ENCODE measurements around the gene HEMK1. TPM values are rescaled to one million over a fixed set of nuclear protein-coding genes. Genes with fewer than 3 reads are reported as not detected.

Gene HEMK1
- total and polyA plus RNA-seq, 4 donors: 3.7 to 9.5 (median 8.9) TPM

GRCh38 chr3:50550079-50550736 is 19.1 kb upstream of the HEMK1 start:
- WGBS: 45% methylated on average over 13 of the region's 13 CpGs
- no peaks in the 10 kb centered on the region for H3K9me3 ChIP-seq (ENCODE audit: control insufficient read depth in 4 of 4, low read length in 3 of 4)
- no peak overlapping the region for H3K27ac ChIP-seq (ENCODE audit: low read depth in 1 of 2, low read length in 2 of 2)
- peak; percentile 79 for DNase-seq (ENCODE audit: low spot score)
- TF ChIP-seq RAD21 (IDR thresholded peaks at IDR 0.05): peak; percentile 66 to 77
- peak; percentile 62 for TF ChIP-seq CTCF (IDR thresholded peaks at IDR 0.05; ENCODE audit: low read depth, low read length, missing input control)
- no peak for TF ChIP-seq YY1 (IDR thresholded peaks at IDR 0.05)
- H3K36me3 ChIP-seq (ENCODE audit: control insufficient read depth in 4 of 4, insufficient read depth in 3 of 4, low read depth in 1 of 4, low read length in 3 of 4): no peaks in the 10 kb centered on the region
- no peaks in the 10 kb centered on the region for H3K4me1 ChIP-seq (ENCODE audit: control insufficient read depth in 4 of 4, insufficient read depth in 4 of 4, low read length in 3 of 4)
- H3K9ac ChIP-seq (ENCODE audit: low read depth in 1 of 2, low read length in 2 of 2): no peak overlapping the region
- no peaks in the 10 kb centered on the region for H3K27me3 ChIP-seq (ENCODE audit: control insufficient read depth in 4 of 4, insufficient read depth in 4 of 4, low read length in 3 of 4)
- no peak overlapping the region for H3K4me3 ChIP-seq (ENCODE audit: low read depth in 1 of 3, low read length in 3 of 3)

GRCh38 chr3:50551054-50551659 is 18.2 kb upstream of the HEMK1 start:
- TF ChIP-seq JUND (IDR thresholded peaks at IDR 0.05) (no peak), FOXA1 (IDR thresholded peaks at IDR 0.05) (no peak), EGR1 (IDR thresholded peaks at IDR 0.05; ENCODE audit: low read depth in 2 of 2) (no peak), HNF4G (IDR thresholded peaks at IDR 0.05) (no peak), GABPA (IDR thresholded peaks at IDR 0.05 in 1 of 2, conservative IDR thresholded peaks at IDR 0.05 in 1 of 2) (no peak), YY1 (IDR thresholded peaks at IDR 0.05) (no peak), TAF1 (conservative IDR thresholded peaks at IDR 0.05) (no peak), FOXA2 (IDR thresholded peaks at IDR 0.05) (no peak), HNF4A (conservative IDR thresholded peaks at IDR 0.05) (no peak), MAX (IDR thresholded peaks at IDR 0.05) (no peak), CTCF (IDR thresholded peaks at IDR 0.05; ENCODE audit: low read depth, low read length, missing input control) (no peak), ZBTB33 (IDR thresholded peaks at IDR 0.05) (no peak), RAD21 (IDR thresholded peaks at IDR 0.05) (no peak), SP1 (IDR thresholded peaks at IDR 0.05) (no peak), NR2F2 (IDR thresholded peaks at IDR 0.05) (no peak), REST (IDR thresholded peaks at IDR 0.05) (no peak), RXRA (IDR thresholded peaks at IDR 0.05) (no peak)
- WGBS: 71% methylated on average over 9 of the region's 9 CpGs
- Histone ChIP-seq H3K27ac (ENCODE audit: low read depth in 1 of 2, low read length in 2 of 2) (no peak overlapping the region), H3K4me1 (ENCODE audit: control insufficient read depth in 4 of 4, insufficient read depth in 4 of 4, low read length in 3 of 4) (no peaks in the 10 kb centered on the region), H3K27me3 (ENCODE audit: control insufficient read depth in 4 of 4, insufficient read depth in 4 of 4, low read length in 3 of 4) (no peaks in the 10 kb centered on the region), H3K4me3 (ENCODE audit: low read depth in 1 of 3, low read length in 3 of 3) (no peak overlapping the region), H3K9ac (ENCODE audit: low read depth in 1 of 2, low read length in 2 of 2) (no peak overlapping the region), H3K36me3 (ENCODE audit: control insufficient read depth in 4 of 4, insufficient read depth in 3 of 4, low read depth in 1 of 4, low read length in 3 of 4) (no peaks in the 10 kb centered on the region), H3K9me3 (ENCODE audit: control insufficient read depth in 4 of 4, low read length in 3 of 4) (no peaks in the 10 kb centered on the region)
- DNase-seq (ENCODE audit: low spot score): no peak

All from liver (tissue), 9 donors.